Activated naive CD4-positive, alpha-beta T cell treated with anti-CD3 and anti-CD28 coated beads, Interleukin-2, amount 50 U/mL, for 72 hours (primary cell): Measurements from ENCODE around the gene JAK1. TPM values are rescaled to one million over a fixed set of nuclear protein-coding genes. Genes with fewer than 3 reads are reported as not detected.
A peak's percentile ranks its signal among the peaks of the same experiment; 100 is the strongest.
"Not testable (repeated sequence)": the region's sequence is repeated elsewhere in the genome, so short reads cannot be mapped to it uniquely, and the experiment has no call there.

ENCODE experiments used
- ATAC-seq, 2 donors: fragments of 150-1000 bp; cut with Tn5 transposase; 2 replicates each; pipeline ENCODE4 v1.10.0; 2021; ENCODE audit warnings: mild to moderate bottlenecking in 2 of 2, moderate library complexity in 2 of 2
- DNase-seq, 2 donors: peaks; one replicate each; pipeline ENCODE4 v3.0.0; 2021 to 2022; ENCODE audit warnings: low spot score in 2 of 2
- H3K27ac Mint-ChIP-seq, 2 donors: one replicate each; pipeline ENCODE4 v1.8.0; 2022; ENCODE audit warnings: mild to moderate bottlenecking in 2 of 2, mixed read lengths in 2 of 2
- H3K36me3 Mint-ChIP-seq, 2 donors: one replicate each; pipeline ENCODE4 v1.8.0; 2022; ENCODE audit warnings: mixed read lengths in 2 of 2
- H3K9me3 Mint-ChIP-seq, 2 donors: one replicate each; pipeline ENCODE4 v1.8.0; 2022; ENCODE audit warnings: mixed read lengths in 2 of 2
- total RNA-seq, 2 donors: library from RNA; stranded (reverse); gene quantifications; one replicate each; pipeline ENCODE4 v1.2.3, GENCODE V29; 2022

The JAK1 gene
- total RNA-seq = 100 to 1,000 TPM in 1 of 2 donors, 10 to 100 TPM in 1; 95.3 to 133 TPM

GRCh38 chr1:64966158-64966971 is at the start of gene JAK1:
Gene JAK1, minus strand, starts transcription at chr1:64966549. Its CDS starts 80,285 bp downstream, at chr1:64886264.
- Mint-ChIP-seq H3K27ac (peak within 1 kb of the TSS; percentile 93 to 94), H3K9me3 (no peaks in the 10 kb centered on the region), H3K36me3 (peaks cover 8 to 10% of the 10 kb centered on the region in 2 donors)
- DNase-seq (peak; percentile 84 to 86), ATAC-seq (peak; percentile 77 to 81)

- H3K36me3 Mint-ChIP-seq = peaks cover 0 to 22% of the 10 kb centered on the region in 2 donors
- H3K27ac Mint-ChIP-seq = no peak overlapping the region
- DNase-seq (no peak), ATAC-seq (no peak)
- H3K9me3 Mint-ChIP-seq = peaks cover 0 to 5% of the 10 kb centered on the region in 2 donors
Measured at GRCh38 chr1:65014321-65014720, 48.0 kb upstream of the JAK1 start.

- ATAC-seq (peak in 1 of 2 donors; percentile 80), DNase-seq (no peak)
- H3K9me3 Mint-ChIP-seq = peaks cover 0 to 5% of the 10 kb centered on the region in 2 donors
- H3K36me3 Mint-ChIP-seq = peaks cover 0 to 22% of the 10 kb centered on the region in 2 donors
- peak overlapping the region in 1 of 2 donors; percentile 81 for H3K27ac Mint-ChIP-seq
Measured at GRCh38 chr1:65011983-65012382, 45.6 kb upstream of the JAK1 start.

GRCh38 chr1:65009724-65010420 is 43.5 kb upstream of the JAK1 start:
- peaks cover 0 to 5% of the 10 kb centered on the region in 2 donors for H3K9me3 Mint-ChIP-seq
- H3K36me3 Mint-ChIP-seq = peaks cover 0 to 22% of the 10 kb centered on the region in 2 donors
- peak overlapping the region; percentile 81 to 88 for H3K27ac Mint-ChIP-seq
- no peak for DNase-seq
- ATAC-seq = peak in 1 of 2 donors; percentile 84

GRCh38 chr1:65009176-65009575 is 42.8 kb upstream of the JAK1 start:
- Mint-ChIP-seq H3K9me3 (peaks cover 0 to 5% of the 10 kb centered on the region in 2 donors), H3K36me3 (peaks cover 0 to 22% of the 10 kb centered on the region in 2 donors), H3K27ac (peak overlapping the region in 1 of 2 donors; percentile 88)
- ATAC-seq (no peak), DNase-seq (no peak)

DNA sequence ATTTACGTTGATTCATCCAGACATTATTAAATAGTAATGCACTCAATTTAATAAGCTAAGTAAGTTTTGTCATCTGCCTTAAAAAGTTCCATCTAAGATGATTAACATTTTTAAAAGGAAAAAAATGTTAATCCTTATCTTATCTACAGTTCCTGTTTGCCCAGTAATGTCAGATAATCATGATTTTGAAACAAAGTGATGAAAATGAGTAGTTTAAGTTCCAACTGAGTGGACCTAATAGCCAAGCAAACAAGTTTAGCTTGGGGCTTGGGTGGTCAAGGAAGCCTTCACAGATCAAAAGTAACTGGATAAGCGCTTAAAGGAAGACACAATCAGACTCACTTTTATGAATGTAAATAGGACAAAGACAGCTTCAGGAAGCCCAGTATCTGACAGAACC is 40.5 kb upstream of the JAK1 start:
- ATAC-seq (no peak), DNase-seq (no peak)
- Mint-ChIP-seq H3K36me3 (peaks cover 0 to 21% of the 10 kb centered on the region in 2 donors), H3K9me3 (peaks cover 0 to 5% of the 10 kb centered on the region in 2 donors), H3K27ac (no peak overlapping the region)

DNA sequence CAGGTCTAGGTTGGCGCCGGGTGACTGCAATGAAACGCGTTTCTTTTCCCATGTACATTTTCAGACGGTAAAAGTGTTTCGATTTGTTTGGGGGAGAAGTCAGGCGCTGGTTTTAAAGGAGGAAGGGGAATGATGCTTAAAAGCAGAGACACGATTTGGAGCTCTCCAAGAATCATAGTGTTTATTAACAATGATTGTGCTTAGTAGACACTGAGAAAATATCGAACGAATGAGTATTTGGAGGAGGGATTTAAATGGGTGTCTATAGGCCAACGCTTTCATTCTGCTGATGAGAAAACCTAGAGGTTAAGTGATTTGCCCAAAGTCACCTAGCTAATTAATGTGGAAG is 36.9 kb upstream of the JAK1 start:
- peak overlapping the region; percentile 67 to 81 for H3K27ac Mint-ChIP-seq
- peaks cover 0 to 15% of the 10 kb centered on the region in 2 donors for H3K36me3 Mint-ChIP-seq
- DNase-seq = no peak
- H3K9me3 Mint-ChIP-seq = peaks cover 4 to 10% of the 10 kb centered on the region in 2 donors
- no peak for ATAC-seq

- Mint-ChIP-seq H3K9me3 (peaks cover 4 to 10% of the 10 kb centered on the region in 2 donors), H3K27ac (peak overlapping the region; percentile 67 to 81), H3K36me3 (peaks cover 0 to 15% of the 10 kb centered on the region in 2 donors)
- DNase-seq (peak; percentile 57 to 92), ATAC-seq (peak; percentile 87 to 92)
Measured at GRCh38 chr1:65002508-65003315, 36.4 kb upstream of the JAK1 start.

GRCh38 chr1:65002156-65002507 is 35.8 kb upstream of the JAK1 start:
- peaks cover 4 to 10% of the 10 kb centered on the region in 2 donors for H3K9me3 Mint-ChIP-seq
- no peak for DNase-seq
- H3K27ac Mint-ChIP-seq = peak overlapping the region; percentile 19 to 81
- peak in 1 of 2 donors; percentile 34 for ATAC-seq
- H3K36me3 Mint-ChIP-seq = peaks cover 0 to 15% of the 10 kb centered on the region in 2 donors

- ATAC-seq = peak; percentile 54 to 76
- peak; percentile 70 to 81 for DNase-seq
- Mint-ChIP-seq H3K27ac (peak overlapping the region; percentile 81 to 88), H3K9me3 (peaks cover 4 to 10% of the 10 kb centered on the region in 2 donors), H3K36me3 (peaks cover 0 to 15% of the 10 kb centered on the region in 2 donors)
Measured at GRCh38 chr1:65001231-65001792, 35.0 kb upstream of the JAK1 start.

- peaks cover 0 to 15% of the 10 kb centered on the region in 2 donors for H3K36me3 Mint-ChIP-seq
- not testable (repeated sequence) for ATAC-seq, DNase-seq, H3K9me3 Mint-ChIP-seq, H3K27ac Mint-ChIP-seq
Measured at GRCh38 chr1:64998425-64998948, 32.1 kb upstream of the JAK1 start.

- ATAC-seq (no peak), DNase-seq (no peak)
- H3K9me3 Mint-ChIP-seq = peaks cover 4 to 10% of the 10 kb centered on the region in 2 donors
- peaks cover 0 to 15% of the 10 kb centered on the region in 2 donors for H3K36me3 Mint-ChIP-seq
- no peak overlapping the region for H3K27ac Mint-ChIP-seq
Measured at GRCh38 chr1:64996541-64997257, 30.4 kb upstream of the JAK1 start.

GRCh38 chr1:64995316-64995715 is 29.0 kb upstream of the JAK1 start:
- Mint-ChIP-seq H3K36me3 (peaks cover 0 to 15% of the 10 kb centered on the region in 2 donors), H3K27ac (no peak overlapping the region), H3K9me3 (peaks cover 4 to 10% of the 10 kb centered on the region in 2 donors)
- ATAC-seq (no peak), DNase-seq (no peak)

DNA sequence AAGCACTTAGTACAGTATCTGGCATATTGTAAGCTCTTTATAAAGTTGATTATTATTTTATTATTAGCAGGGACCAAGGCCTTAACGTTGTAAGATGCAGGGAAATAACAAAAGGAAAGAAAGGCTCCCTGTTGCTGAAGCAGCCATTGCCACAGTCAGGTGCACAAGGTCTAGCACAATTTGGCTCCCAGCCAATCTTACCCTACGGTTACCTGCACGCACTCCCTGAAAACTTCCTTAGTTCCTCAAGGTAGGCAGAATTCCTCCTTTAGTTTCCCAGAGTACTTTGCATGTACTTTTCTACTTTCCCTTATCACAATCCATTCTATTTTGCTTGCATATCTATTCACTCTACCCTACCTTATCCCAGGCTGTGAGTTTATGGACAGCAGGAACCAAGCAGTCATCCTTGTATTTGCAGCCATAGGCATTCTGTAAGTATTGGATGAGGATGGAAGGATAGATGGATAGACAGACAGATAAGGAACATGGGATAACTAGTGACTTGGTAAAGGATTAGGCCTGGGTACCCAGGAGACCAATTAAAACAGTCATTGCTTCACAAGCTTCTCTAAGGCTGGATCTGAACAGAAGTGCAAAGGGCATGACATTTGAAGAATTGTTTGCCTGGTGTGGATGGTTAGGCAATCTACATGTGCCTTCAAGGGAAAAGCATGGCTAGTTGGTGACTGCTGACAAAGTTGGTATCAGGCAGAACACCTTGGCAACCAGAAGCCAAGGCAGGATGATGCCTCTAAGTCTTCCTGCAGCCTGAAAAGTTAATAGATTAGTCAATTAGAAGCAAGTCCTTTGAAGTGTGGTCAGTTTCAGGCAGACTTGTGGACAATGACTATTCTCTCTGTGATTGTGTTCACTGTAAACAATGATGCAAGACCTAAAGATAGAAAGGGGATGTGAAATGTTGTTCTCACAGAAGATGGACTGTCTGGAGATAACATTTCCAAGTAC is 20.8 kb upstream of the JAK1 start:
- DNase-seq = no peak
- ATAC-seq = peak; percentile 52
- Mint-ChIP-seq H3K9me3 (peaks cover 0 to 8% of the 10 kb centered on the region in 2 donors), H3K36me3 (peaks cover 0 to 4% of the 10 kb centered on the region in 2 donors), H3K27ac (no peak overlapping the region)
